CD1c-positive myeloid dendritic cell (primary cell): ENCODE results near the gene ZEB1.
A peak's percentile ranks its signal among the peaks of the same experiment; 100 is the strongest.
"Not testable (repeated sequence)": the region's sequence is repeated elsewhere in the genome, so short reads cannot be mapped to it uniquely, and the experiment has no call there.

ENCODE experiments used
- DNase-seq: peaks from one replicate; pipeline ENCODE4 v3.0.0-alpha.2; 2016; ENCODE audit errors: extremely low spot score

ZEB1 gene

DNA sequence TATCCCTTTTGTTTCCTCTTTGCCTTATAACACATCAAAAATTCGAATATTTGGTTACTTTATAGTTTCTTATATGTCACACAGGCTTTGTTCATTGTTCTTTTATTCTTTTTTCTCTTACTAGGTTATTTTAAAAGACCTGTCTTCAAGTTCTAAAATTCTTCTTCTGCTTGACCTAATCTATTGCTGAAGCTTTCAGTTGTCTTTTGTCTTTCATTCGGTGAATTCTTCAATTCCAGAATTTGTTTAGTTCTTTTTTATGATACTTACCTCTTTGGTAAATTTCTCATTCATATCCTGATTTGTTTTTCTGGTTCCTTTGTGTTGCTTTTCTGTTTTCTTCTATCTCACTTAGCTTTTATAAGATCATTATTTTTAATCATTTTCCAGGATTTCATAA is 188.4 kb downstream of the ZEB1 start:
- DNase-seq, result no peak

DNA sequence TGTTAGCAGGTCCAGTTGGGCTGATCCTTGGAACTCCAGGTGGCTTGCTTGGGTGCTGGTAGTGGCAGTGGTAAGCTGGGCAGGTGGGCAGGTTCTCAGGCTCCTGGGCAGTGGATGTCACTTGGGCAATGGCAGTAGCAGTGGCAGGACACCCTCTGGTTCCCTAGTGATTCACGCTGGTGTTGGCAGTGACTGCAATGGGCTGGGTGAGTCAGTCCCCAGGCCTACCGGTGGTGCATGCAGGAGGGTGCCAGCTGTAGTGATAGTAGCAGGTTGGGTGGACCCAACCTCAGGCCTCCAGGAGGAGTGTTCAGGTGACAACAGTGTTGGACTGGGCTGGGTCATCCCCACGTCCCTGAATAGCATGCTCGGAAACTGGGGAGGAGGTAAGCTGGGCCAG is 189.2 kb downstream of the ZEB1 start:
- DNase-seq, result no peak

DNA sequence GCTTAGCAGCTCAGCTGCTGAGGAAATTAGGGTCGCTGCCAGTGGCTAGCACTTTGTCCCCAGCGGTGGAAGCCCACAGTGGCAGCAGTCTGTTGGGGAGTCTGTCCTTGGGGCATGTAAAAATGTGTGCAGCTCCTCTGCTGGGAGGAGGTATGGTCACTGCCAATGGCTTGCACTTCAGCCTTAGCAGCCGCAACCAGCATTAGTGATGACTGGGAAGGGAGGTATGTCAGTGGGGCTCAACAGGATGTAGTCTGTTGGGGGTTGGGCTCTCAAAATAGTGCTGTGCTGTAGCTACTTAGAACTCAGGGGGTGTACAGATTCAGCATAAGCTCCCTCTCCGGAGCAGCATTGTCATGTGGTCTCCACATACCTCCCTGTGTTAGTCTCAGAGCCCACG is 189.9 kb downstream of the ZEB1 start:
- no peak for DNase-seq

DNA sequence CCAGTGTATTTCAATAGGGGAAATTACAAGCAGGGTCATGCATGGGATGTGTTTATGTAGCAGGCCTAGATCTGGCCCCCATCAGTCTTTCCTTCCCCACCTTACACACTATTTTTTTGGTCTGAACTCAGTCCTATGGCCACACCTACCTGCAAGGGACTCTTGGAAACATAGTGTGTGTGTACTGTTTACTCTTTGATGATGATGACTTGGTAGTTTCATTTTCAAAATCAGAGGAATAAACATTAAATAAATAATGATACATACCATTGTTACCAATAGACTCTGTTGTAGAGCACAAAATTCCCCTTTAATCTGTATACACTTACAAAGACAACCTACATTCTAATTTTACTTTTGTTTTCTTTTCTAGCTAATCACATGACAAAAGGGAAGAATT is 191.0 kb downstream of the ZEB1 start:
- DNase-seq, result no peak

DNA sequence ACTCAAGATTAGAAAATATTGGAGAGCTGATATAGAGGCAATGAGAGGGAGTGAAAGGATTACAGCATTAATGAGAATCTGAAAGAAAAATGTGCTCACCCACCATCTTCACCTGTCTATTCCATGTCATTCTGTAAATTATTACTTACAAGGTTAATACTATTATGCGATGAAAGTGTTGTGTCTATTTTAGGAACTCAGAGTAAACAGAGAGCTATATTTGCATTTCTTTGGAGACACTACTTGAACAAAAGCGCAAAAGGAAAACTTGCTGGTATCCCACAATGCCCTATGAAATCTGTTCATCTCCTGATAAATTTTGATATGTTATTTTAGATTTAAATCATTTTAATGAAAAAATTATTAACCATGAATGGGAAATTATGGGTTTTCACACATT is 196.1 kb downstream of the ZEB1 start:
- DNase-seq, result no peak

DNA sequence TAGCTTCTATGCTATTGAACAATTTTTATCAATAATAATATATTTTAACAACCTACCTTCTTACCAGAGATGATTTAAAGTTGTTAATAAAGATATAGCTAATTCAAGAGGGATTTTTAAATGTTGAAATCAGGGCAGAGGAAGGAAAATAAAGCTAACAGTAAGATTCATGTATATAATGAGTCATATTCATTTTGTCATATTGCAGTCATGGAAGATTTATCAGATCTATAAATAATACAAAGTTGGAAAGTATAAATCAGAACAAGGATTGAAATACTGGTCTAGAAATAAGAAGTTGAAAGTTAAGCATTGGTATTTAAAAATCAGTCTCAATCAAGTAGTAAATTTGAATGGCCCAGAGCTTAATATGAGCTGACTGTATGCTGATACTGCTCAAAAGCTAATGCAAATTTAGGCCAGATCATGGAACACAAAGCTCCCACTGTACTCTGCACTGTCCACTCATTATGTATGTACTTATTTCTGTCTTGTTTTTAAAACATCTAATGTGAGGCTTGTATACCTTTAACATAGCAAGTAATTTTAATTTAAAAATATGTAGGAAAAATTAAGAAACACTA is 196.9 kb downstream of the ZEB1 start:
- DNase-seq, result no peak

DNA sequence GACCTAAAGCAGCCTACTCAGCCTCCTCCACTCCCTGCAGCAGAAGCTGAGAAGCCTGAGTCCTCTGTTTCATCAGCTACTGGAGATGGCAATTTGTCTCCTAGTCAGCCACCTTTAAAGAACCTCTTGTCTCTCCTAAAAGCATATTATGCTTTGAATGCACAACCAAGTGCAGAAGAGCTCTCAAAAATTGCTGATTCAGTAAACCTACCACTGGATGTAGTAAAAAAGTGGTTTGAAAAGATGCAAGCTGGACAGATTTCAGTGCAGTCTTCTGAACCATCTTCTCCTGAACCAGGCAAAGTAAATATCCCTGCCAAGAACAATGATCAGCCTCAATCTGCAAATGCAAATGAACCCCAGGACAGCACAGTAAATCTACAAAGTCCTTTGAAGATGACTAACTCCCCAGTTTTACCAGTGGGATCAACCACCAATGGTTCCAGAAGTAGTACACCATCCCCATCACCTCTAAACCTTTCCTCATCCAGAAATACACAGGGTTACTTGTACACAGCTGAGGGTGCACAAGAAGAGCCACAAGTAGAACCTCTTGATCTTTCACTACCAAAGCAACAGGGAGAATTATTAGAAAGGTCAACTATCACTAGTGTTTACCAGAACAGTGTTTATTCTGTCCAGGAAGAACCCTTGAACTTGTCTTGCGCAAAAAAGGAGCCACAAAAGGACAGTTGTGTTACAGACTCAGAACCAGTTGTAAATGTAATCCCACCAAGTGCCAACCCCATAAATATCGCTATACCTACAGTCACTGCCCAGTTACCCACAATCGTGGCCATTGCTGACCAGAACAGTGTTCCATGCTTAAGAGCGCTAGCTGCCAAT is 202.2 kb downstream of the ZEB1 start:
- DNase-seq, result no peak

DNA sequence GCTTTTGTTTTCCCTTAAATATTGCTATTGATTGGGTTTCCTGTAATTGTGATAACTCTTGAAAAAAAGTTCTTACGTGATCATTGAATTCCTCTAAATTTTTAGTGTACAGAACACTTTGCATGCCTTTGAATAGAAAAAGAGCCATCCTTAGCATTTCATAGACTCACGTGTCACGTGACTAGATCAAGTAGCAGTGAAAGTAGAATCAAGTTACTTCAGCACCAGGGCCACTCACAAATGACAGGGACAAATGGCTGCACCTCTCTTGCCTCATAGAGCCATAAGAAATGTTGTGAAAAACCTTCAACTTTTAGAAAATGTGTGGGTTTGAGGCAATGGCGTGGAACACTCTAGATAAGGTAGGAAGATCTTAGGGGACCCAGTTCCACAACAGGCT is 203.8 kb downstream of the ZEB1 start:
- DNase-seq, result no peak

DNA sequence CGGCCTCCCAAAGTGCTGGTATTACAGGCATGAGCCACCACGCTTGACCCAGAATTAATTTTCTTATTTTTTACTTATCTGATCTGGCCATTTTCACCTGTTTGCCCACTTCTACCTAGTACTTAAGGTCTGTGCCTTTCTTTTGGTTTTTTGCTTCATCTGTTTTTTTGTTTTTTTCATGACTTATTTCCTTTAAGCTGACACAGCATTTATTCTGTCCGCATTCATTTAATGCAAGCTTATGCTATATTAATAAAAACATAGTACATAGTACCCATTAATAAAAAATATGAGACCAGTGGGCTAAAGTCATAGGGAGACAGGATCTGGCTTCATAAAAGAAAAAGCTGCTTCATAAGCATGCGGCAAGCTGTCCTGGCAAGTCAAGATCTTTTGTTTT is 205.4 kb downstream of the ZEB1 start:
- no peak for DNase-seq

DNA sequence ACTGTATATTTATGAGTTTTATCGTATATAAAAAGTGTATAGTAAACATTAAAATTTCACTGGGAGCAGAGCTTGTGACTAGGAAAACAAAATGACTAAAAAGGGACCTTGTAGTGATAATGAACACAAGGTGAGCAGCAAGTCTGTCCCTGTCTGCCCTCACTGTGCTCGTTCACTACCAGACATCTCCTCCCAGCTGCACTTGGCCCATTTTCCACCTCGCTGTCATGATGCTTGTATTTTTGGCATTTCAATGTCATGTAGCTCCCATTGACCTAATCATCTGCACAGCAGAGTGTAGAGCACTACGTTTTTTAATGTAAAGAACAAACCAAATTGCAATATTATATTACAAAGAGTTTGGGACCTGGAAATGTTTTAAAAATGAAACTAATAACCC is 207.2 kb downstream of the ZEB1 start:
- no peak for DNase-seq

DNA sequence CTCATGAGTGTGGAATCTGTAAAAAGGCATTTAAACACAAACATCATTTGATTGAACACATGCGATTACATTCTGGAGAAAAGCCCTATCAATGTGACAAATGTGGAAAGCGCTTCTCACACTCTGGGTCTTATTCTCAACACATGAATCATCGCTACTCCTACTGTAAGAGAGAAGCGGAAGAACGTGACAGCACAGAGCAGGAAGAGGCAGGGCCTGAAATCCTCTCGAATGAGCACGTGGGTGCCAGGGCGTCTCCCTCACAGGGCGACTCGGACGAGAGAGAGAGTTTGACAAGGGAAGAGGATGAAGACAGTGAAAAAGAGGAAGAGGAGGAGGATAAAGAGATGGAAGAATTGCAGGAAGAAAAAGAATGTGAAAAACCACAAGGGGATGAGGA is 207.7 kb downstream of the ZEB1 start:
- DNase-seq, result peak; percentile 47

DNA sequence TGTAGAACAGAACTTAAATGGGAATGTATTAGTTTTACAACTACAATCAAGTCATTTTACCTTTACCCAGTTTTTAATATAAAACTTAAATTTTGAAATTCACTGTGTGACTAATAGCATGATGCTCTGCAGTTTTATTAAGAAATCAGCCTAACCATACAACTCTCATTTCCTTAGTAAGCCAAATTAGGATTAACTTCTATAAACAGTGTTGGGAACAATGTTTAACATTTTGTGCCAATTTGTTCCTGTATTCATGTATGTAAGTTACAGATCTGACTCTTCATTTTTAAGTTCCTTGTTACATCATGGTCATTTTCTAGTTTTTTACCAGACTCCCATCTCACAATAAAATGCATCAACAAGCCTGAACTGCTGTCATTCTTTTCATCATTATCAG is 209.8 kb downstream of the ZEB1 start:
- peak; percentile 50 for DNase-seq

DNA sequence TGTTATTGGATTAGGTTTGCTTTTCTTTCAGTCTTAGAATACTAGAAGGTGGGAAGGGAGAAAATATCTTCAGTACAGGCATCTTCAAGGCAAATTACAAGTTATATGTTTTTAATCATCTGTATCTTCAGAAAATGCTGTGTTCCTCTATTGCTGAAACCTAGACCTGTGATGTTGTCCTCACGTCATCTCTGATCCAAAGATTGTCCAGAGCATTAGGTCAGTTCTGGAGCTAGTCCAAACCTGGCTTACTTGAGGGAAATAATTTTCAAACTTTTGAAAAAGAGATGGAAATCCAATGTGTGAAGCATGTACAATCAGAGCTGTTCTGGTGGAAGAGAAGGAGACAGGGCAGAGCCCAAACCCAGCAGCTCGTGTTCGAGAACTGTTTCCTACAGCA is 217.3 kb downstream of the ZEB1 start:
- no peak for DNase-seq

DNA sequence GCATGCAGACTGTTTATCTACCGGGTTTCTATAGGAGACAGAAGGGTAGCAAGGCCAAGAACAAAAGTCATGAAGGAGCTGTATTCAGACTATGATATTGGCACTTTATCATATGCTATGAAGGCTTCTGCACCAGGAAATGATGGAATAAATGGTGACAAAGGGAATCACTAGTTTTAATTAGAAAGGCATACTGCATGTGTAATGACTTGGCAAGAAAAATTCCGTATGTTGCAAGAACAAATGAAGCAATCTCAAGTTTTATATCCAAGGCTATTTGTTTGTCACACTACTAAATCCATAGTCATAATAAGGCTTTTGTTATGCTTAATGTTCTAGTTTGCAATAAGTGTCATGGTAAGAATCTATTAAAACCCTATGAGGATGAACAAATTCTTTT is 230.9 kb downstream of the ZEB1 start:
- no peak for DNase-seq

DNA sequence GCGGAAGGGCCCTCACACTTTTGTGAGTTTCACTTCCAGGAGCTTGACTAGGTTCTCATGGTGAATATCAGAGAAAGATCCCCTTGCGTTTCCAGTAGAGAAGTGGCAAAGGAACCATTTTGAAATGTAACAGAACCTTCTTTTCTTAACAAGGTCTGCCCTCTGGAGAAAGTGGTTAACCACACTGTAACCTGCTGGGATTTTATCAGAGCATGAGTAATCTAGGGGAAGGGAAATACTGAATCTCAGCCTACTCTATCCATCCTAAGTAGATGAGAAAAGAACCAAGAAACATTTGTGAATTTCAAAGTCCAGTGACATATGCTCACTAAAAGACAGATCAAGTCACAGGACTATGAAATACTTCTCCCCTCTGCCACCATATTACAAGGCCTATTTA is 235.5 kb downstream of the ZEB1 start:
- DNase-seq, result no peak

DNA sequence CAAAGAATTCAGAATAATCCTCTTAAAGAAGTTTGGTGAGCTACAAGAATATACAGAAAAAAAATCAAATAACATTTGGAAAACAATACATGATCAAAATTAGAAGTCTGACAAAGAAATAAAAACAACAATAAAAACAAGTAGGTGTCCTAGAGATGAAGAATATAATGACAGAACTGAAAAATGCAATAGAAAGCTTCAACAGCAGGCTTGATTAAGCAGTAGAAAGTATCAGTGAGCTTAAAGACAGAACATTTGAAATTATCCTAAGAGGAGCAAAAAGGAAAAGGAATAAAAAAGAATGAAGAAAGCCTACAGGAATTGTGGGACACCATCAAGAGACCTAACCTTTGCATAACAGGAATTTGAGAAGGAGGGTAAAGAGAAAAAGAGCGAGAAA is 238.8 kb downstream of the ZEB1 start:
- no peak for DNase-seq

DNA sequence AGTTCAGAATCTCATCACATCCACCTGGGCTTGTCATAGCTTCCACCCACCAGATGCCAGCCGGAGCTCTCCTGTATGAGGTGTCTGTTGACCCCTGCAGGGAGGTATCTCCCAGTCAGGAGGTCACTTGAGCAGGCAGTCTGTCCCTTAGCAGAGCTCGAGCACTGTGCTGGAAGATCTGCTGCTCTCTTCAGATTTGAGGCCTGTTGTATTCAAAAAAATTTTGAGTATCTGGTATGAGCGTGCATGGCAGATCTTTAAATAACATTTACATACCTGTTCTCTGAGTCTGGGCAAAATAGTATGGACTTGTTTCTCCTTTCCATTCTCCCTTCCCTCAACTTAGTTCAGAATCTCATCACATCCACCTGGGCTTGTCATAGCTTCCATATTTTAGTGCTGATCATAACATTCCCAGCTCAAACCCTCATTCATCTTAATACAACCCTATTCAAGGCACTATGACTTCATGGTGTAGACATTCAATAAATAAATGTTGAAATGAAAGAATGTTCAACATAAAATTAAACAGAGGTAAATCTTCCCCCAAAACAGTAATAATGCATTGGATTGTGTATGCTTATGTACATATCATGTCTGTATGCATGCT is 249.3 kb downstream of the ZEB1 start:
- not testable (repeated sequence) for DNase-seq

DNA sequence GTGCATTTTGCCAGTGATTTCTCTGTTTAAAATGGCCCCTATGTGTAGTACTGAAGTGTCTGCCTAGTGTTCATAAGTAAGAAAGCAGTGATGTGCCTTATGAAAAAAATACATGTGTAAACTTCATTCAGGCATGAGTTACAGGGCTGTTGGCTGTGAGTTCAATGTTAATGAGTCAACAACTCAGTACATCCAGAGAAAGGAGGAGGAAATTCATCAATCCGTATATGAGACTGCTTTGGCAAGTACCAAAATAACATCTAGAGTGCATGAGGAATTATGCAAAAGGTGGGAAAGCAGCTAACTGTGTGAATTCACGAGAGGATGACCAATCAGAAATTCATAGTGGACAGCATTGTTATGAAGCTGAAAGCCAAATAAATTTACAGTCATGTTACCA is 255.6 kb downstream of the ZEB1 start:
- DNase-seq, result no peak

DNA sequence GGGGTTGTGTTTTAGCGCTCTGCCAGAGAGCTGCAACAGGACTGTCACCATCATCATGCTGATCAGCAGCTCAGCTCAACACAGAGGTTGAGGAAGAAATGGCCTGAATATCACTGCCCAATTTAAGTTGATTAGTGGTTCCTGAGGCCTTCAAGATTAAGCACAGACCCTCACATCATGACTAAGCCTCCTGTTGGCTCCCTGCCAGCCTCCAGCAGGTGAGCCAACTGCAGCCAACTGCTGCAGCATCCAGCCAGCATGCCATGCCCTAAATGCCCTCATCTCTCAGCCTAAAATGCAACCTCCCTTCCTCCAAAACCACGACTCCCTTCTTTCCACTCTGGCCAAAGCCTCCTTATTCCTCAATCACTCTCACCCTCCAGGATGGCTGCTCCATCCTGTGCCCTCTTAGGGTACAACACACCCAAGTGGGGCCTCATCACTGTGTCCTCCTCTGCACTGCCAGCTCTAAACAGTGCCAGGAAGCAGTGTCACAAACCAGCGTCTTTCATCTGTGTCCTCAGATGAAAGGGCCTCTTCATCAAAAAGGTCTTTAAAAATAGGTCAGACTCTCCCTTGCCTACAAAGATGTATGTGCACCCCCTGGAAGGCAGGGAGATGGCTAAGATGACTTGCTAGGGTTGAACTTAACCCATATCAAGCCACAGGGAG is 259.3 kb downstream of the ZEB1 start:
- no peak for DNase-seq

DNA sequence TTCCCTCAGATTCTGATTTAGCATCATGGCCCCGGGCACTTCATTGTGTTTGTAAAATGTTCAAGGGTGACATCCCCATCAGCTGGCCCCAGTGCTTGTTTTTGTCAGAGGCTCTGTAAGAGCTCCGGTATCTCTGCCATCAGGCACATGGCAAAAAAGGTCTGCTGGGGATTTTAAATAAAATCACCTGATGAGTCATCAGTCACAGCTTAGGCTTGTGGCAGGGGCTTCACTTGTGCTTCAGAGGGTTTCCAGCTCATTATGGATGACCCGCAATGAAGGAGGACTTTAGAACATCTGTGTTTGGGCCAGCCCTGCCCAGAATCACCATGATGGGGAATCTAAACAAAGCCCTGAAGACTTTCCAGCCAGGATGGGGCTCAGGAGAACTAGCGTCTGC is 259.9 kb downstream of the ZEB1 start:
- DNase-seq, result no peak
